MM.1S (cell line): ENCODE data around the gene ADD3.

Source experiments
- DNase-seq: peaks from one replicate; pipeline ENCODE4 v3.0.0-alpha.2; 2015
- H2AFZ ChIP-seq: fragments of 300-600 bp; sonication (generic); 2 replicates; pipeline ENCODE4 v1.6.0; 2016; ENCODE audit warnings: antibody characterized with exemption, low read length
- H3F3A ChIP-seq: fragments of 300-600 bp; sonication (generic); 2 replicates; pipeline ENCODE4 v1.6.1; 2016; ENCODE audit warnings: mild to moderate bottlenecking, antibody characterized with exemption, low read length, moderate library complexity, mixed read lengths; ENCODE audit not compliant: insufficient read depth
- H3K27ac ChIP-seq: fragments of 300-600 bp; sonication (generic); 2 replicates; pipeline ENCODE4 v1.5.1; 2016; ENCODE audit warnings: mild to moderate bottlenecking, low read length
- H3K27me3 ChIP-seq: fragments of 300-600 bp; sonication (generic); replicated peaks from 2 replicates; pipeline ENCODE4 v1.6.0; 2016; ENCODE audit warnings: low read length; ENCODE audit not compliant: insufficient read depth
- H3K36me3 ChIP-seq: fragments of 300-600 bp; sonication (generic); replicated peaks from 2 replicates; pipeline ENCODE4 v1.6.1; 2016; ENCODE audit warnings: mild to moderate bottlenecking, low read length, mixed read lengths; ENCODE audit not compliant: insufficient read depth
- H3K4me1 ChIP-seq: fragments of 300-600 bp; sonication (generic); 2 replicates; pipeline ENCODE4 v1.6.1; 2016; ENCODE audit warnings: low read length, mixed read lengths
- H3K4me2 ChIP-seq: fragments of 300-600 bp; sonication (generic); 2 replicates; pipeline ENCODE4 v1.6.0; 2016; ENCODE audit warnings: low read depth, low read length
- H3K4me3 ChIP-seq: fragments of 300-600 bp; sonication (generic); 2 replicates; pipeline ENCODE4 v1.5.1; 2016; ENCODE audit warnings: low read length, mixed read lengths
- H3K79me2 ChIP-seq: fragments of 300-600 bp; sonication (generic); 2 replicates; pipeline ENCODE4 v1.6.1; 2016; ENCODE audit warnings: mixed run types, low read length, mixed read lengths
- H3K9ac ChIP-seq: fragments of 300-600 bp; sonication (generic); 2 replicates; pipeline ENCODE4 v1.6.1; 2016; ENCODE audit warnings: low read length, mixed read lengths
- H3K9me2 ChIP-seq: fragments of 300-600 bp; sonication (generic); replicated peaks from 2 replicates; pipeline ENCODE4 v1.6.1; 2016; ENCODE audit warnings: mild to moderate bottlenecking, low read length, mixed read lengths; ENCODE audit not compliant: insufficient read depth
- H3K9me3 ChIP-seq: fragments of 300-600 bp; sonication (generic); replicated peaks from 2 replicates; pipeline ENCODE4 v1.6.1; 2016; ENCODE audit warnings: mild to moderate bottlenecking, low read length, mixed read lengths; ENCODE audit not compliant: insufficient read depth
- H4K20me1 ChIP-seq: fragments of 300-600 bp; sonication (generic); 2 replicates; pipeline ENCODE4 v1.6.1; 2016; ENCODE audit warnings: mild to moderate bottlenecking, low read length, moderate library complexity, mixed read lengths; ENCODE audit not compliant: insufficient read depth
- EZH2 ChIP-seq: fragments of 300-600 bp; sonication (generic); optimal IDR thresholded peaks from 2 replicates; pipeline ENCODE3; 2017; ENCODE audit warnings: low read depth, mild to moderate bottlenecking, antibody characterized with exemption, low read length, mixed read lengths
- EZH2phosphoT487 ChIP-seq: fragments of 300-600 bp; sonication (generic); IDR thresholded peaks from 2 replicates; pipeline ENCODE4 v1.6.1; 2018; ENCODE audit warnings: antibody characterized with exemption, low read length
- TF ChIP-seq, protein P1 (sequence below): fragments of 300-600 bp; sonication (generic); IDR thresholded peaks from 2 replicates; pipeline ENCODE4 v1.5.1; 2016; ENCODE audit warnings: antibody characterized with exemption, low read length, mixed read lengths

The ADD3 gene

GRCh38 chr10:109960682-109961081, 47.1 kb upstream of the ADD3 start:
- Histone ChIP-seq H3K9me3 (no peaks in the 10 kb centered on the region), H3K9me2 (no peaks in the 10 kb centered on the region), H3K4me3 (no peak overlapping the region), H3K36me3 (no peaks in the 10 kb centered on the region), H3K4me2 (no peak overlapping the region), H3F3A (no peaks in the 10 kb centered on the region), H3K27ac (no peak overlapping the region), H3K4me1 (no peaks in the 10 kb centered on the region), H2AFZ (no peak overlapping the region), H3K79me2 (no peaks in the 10 kb centered on the region), H3K9ac (no peak overlapping the region), H3K27me3 (no peaks in the 10 kb centered on the region), H4K20me1 (no peaks in the 10 kb centered on the region)
- TF ChIP-seq EZH2phosphoT487 (no peak), EZH2 (no peak)
- TF ChIP-seq, protein P1, sequence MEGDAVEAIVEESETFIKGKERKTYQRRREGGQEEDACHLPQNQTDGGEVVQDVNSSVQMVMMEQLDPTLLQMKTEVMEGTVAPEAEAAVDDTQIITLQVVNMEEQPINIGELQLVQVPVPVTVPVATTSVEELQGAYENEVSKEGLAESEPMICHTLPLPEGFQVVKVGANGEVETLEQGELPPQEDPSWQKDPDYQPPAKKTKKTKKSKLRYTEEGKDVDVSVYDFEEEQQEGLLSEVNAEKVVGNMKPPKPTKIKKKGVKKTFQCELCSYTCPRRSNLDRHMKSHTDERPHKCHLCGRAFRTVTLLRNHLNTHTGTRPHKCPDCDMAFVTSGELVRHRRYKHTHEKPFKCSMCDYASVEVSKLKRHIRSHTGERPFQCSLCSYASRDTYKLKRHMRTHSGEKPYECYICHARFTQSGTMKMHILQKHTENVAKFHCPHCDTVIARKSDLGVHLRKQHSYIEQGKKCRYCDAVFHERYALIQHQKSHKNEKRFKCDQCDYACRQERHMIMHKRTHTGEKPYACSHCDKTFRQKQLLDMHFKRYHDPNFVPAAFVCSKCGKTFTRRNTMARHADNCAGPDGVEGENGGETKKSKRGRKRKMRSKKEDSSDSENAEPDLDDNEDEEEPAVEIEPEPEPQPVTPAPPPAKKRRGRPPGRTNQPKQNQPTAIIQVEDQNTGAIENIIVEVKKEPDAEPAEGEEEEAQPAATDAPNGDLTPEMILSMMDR, result no peak
- no peak for DNase-seq

- Histone ChIP-seq H3K27ac (no peak overlapping the region), H2AFZ (no peak overlapping the region), H3K36me3 (no peaks in the 10 kb centered on the region)
Observed at GRCh38 chr10:109961174-109962001, 46.4 kb upstream of the ADD3 start.

DNA sequence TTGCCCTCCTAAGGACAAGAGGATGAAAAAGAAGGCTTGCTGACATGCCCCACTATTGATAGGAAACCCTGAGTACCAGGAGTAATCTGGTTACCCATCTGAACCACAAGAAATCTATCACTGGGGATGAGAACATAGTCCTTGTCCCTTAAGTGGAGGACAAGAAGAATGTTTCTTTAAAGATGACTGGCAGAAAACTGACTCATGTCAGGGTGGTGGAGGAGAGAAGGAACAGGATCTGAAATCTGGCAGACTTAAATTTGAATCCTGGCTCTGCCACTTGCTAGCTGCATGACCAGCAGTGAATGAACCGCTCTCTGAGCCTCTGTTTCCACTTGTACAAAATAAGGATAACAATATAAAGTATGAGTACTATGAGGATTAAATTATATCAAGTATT, 45.5 kb upstream of the ADD3 start:
- Histone ChIP-seq H3K27ac (no peak overlapping the region), H3K9me2 (no peaks in the 10 kb centered on the region), H3K27me3 (no peaks in the 10 kb centered on the region), H3K36me3 (no peaks in the 10 kb centered on the region), H3K4me2 (no peak overlapping the region), H3K9ac (no peak overlapping the region), H3K4me3 (no peak overlapping the region), H4K20me1 (no peaks in the 10 kb centered on the region), H3K9me3 (no peaks in the 10 kb centered on the region), H2AFZ (no peak overlapping the region), H3K79me2 (no peaks in the 10 kb centered on the region), H3K4me1 (no peaks in the 10 kb centered on the region), H3F3A (no peaks in the 10 kb centered on the region)
- TF ChIP-seq EZH2phosphoT487 (no peak), EZH2 (no peak)
- TF ChIP-seq, protein P1, result no peak
- no peak for DNase-seq

More at GRCh38 chr10:109961174-109962001, 46.4 kb upstream of the ADD3 start:
- no peak for DNase-seq
- TF ChIP-seq EZH2, result no peak
- TF ChIP-seq EZH2phosphoT487, result no peak
- TF ChIP-seq, protein P1, result no peak
- no peak overlapping the region for H3K4me3 ChIP-seq
- H4K20me1 ChIP-seq, result no peaks in the 10 kb centered on the region
- no peaks in the 10 kb centered on the region for H3K9me2 ChIP-seq
- no peak overlapping the region for H3K9ac ChIP-seq
- H3F3A ChIP-seq, result no peaks in the 10 kb centered on the region
- no peaks in the 10 kb centered on the region for H3K9me3 ChIP-seq
- no peak overlapping the region for H3K4me2 ChIP-seq
- H3K79me2 ChIP-seq, result no peaks in the 10 kb centered on the region
- no peaks in the 10 kb centered on the region for H3K4me1 ChIP-seq
- no peaks in the 10 kb centered on the region for H3K27me3 ChIP-seq
